Heart left ventricle (tissue), 13 donors: ENCODE data around the gene RIPOR1.

Source experiments
- POLR2A ChIP-seq, 2 donors: fragments of 450-650 bp; IDR thresholded peaks; one replicate each; pipeline ENCODE4 v1.6.1; 2017; ENCODE audit warnings: antibody characterized with exemption in 2 of 2, mild to moderate bottlenecking in 2 of 2, moderate library complexity in 2 of 2
- TF ChIP-seq, protein P1 (sequence below), 12 donors: fragments of 200-600 bp; sonication (generic) in 4 of 12; IDR thresholded peaks; one replicate each; pipeline versions ENCODE4 v1.5.0 to v1.8.0; 2018 to 2022; ENCODE audit warnings: antibody characterized with exemption in 12 of 12, mild to moderate bottlenecking in 5 of 12
- donor health status: ischemic (EF 13 %, LVEDD 7.1; RV severe dilation, severe dysfunction).
- donor health status: DM: no; HTN: yes; CAD: no.
- donor health status: DM: no; HTN: no; CAD: no.
- donor health status: ischemic (EF 25% LVEDD 6.9; RV normal size, moderate dysfunction).
- donor health status: ischemic (EF 25% LVEDD 5.7; RV mildly dilated, moderate dysfunction).
- donor health status: ischemic (EF 35%, LVEDD 5.7; RV mildly dilated, moderate dysfunction).
- donor health status: nonischemic (EF 11% LVEDD 7.7; RV severe dilation, severe dysfunction).
- donor health status: DM: yes; HTN: yes; CAD: no.
- donor health status: PGD.
- donor health status: ischemic (EF 29% LVEDD 5.4; RV normal size, mild dysfunction).
- donor health status: nonischemic (EF 23%, LVEDD 6.1; RV moderate dilation, normal function).

DNA sequence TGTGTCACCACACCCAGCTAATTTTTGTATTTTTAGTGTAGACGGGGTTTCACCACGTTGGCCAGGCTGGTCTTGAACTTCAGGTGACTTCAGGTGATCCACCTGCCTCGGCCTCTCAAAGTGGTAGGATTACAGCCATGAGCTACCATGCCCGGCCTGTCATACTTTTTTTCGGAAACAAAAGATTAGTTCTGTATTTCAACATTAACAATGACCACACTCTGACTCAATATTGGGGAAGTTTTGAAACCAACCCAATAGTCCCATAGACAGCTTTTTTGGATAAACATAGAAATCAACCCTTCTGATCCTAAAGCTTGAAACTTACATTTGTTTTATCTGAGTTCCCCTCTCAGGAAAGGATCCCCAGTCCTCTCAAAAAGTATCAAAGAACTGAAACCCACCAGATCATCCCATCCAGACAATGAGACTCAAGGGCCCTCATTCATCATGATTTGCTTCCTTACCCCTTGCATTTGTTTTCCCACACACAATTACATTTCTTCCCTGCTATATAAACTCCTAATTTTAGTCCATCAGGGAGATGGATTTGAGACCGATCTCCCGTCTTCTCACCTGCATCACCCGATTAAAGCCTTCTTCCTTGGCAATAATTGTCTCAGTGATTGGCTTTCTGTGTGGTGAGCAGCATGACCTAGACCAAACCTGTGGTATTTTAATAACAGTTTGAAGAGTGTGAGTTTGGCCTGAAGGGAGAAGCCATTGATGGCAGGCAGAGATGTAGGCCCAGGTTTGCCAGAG is 38.1 kb upstream of the RIPOR1 start:
- TF ChIP-seq POLR2A (IDR thresholded peaks at IDR 0.05) = no peak
- TF ChIP-seq, protein P1, sequence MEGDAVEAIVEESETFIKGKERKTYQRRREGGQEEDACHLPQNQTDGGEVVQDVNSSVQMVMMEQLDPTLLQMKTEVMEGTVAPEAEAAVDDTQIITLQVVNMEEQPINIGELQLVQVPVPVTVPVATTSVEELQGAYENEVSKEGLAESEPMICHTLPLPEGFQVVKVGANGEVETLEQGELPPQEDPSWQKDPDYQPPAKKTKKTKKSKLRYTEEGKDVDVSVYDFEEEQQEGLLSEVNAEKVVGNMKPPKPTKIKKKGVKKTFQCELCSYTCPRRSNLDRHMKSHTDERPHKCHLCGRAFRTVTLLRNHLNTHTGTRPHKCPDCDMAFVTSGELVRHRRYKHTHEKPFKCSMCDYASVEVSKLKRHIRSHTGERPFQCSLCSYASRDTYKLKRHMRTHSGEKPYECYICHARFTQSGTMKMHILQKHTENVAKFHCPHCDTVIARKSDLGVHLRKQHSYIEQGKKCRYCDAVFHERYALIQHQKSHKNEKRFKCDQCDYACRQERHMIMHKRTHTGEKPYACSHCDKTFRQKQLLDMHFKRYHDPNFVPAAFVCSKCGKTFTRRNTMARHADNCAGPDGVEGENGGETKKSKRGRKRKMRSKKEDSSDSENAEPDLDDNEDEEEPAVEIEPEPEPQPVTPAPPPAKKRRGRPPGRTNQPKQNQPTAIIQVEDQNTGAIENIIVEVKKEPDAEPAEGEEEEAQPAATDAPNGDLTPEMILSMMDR (IDR thresholded peaks at IDR 0.05) = no peak
